T47D (cell line): ENCODE measurements around the gene MYH1.
"Not testable (repeated sequence)": the region's sequence is repeated elsewhere in the genome, so short reads cannot be mapped to it uniquely, and the experiment has no call there.

Source experiments
- DNase-seq, 2 experiments: peaks; one replicate each; pipeline versions ENCODE4 v3.0.0 to v3.0.0-alpha.2; 2011 to 2012; ENCODE audit warnings: low read depth in 1 of 2, low spot score in 1 of 2
- JUND ChIP-seq: IDR thresholded peaks from 2 replicates; pipeline ENCODE4 v1.6.1; 2012; ENCODE audit warnings: low read depth
- in situ Hi-C: cut with HindIII; loops from 2 replicates; pipeline ENCODE4 v1.10.0; 2016; ENCODE audit warnings: low sequenced_read_pairs, low pct_unique_long_range_greater_than_20kb

The MYH1 gene

DNA sequence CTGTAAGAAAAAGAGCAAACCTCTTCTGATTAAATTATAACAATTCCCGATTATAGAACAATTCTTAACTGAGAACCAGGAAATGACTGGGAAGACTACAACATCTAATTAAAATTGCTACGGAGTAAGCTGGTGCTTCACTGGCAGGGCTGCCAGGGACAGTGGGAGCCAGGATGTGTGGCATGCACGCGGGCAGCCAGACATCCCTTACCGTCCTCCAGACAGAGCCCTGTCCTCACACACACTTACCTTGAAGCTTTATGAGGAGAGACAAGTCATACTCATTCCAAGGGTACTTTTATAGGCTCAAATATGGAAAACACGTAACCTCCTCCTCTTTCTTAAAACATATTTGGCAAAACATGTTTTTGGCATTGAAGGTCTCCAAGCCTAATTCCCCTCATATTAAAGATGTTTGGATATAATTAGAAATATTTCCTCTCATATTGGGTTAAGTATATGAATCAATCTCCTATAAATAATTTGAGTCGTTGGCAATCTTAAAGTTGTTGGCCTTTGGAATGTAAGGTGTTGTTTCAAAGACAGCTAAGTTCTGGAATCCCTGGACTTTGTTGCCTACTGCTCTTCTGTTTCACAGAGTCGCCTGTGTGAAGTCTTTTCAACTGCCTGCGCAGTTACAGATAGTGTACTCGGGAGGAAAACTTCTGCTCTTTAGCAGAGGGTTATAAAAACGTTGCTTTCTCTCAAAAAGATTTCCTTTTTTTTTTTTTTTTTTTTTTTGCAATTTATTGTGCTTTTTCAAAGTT, at the start of gene MYH1:
MYH1 (minus strand) TSS at position 272 of the 767 bp plus-strand sequence. CDS start 1,900 bp downstream, outside the sequence.
- DNase-seq = no peak
- no peak for TF ChIP-seq JUND
- in situ Hi-C loops = no loop called here

DNA sequence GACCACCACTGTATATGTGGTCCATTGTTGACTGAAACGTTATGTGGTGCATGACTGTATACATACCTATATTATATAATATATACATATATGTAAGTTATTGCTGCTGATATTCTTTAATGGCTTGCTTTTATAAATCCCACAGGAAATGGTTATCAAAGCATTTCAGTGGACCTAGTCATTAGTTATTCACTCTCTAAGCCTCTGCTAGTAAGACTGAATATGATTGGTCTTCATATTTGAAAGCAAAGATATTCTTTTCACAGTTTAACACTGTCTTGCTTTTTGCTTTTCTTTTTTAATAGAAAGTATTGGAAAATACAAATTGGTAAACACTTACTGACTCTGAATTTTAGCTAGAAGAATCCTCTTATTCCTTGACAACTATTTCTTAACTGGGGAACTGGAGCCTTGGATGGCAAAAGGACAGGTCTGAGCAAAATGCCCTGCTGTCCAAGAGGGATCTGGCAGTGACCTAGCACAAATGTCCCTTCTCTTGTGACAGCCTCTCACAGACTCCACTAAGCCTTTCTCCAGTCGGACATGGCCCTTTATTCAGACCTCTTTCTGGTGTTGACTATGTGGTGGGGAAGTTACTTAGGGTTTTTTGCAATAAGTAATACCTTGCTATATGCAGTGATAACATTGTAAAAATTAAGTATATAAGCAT, 45.8 kb upstream of the MYH1 start:
- in situ Hi-C loops = no loop called here
- no peak for DNase-seq
- TF ChIP-seq JUND = no peak

DNA sequence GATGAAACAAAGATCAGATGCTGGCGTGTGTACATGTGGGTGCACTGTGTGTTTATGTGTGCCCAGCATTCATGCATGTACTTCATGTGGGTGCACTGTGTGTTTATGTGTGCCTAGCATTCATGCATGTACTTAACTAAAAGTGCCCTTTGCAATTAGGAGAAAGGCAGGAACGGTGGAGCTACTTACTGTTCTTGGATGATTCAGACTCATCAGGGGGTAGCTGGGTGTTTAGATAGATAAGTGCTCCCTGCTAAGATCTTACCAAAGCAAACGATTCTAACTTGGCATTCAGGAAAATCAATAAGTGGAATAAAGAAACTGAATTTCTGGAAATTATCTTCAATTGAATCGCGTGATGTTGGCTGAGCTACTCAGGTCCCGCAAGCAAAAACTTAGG, 39.7 kb upstream of the MYH1 start:
- no peak for DNase-seq
- in situ Hi-C loops = no loop called here
- no peak for TF ChIP-seq JUND

- no peak for DNase-seq
- no peak for TF ChIP-seq JUND
- in situ Hi-C loops = no loop called here
These were observed 39.1 kb upstream of the MYH1 start for GRCh38 chr17:10557422-10557821.

- no peak for TF ChIP-seq JUND
- DNase-seq = no peak
- in situ Hi-C loops = no loop called here
These were observed 38.1 kb upstream of the MYH1 start for GRCh38 chr17:10556301-10557005.

DNA sequence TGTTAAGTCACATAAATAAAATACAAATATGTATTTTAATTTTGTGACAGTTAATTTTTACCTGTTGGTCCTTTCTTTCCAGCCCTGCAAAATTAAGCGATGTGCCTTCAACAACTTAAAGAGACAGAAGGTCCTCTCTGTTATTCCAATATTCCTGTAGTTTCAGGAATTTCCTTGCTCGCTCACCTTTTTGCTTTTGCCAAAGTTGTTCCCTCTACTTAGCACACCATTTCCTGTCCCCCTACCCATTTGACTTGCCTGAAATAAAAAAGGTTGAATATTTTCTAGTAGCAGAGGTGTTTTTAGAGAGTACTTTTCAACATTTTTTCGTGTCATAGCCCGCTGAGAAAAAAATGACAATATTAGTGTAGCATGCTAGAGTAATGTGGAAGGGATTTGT, 31.7 kb upstream of the MYH1 start:
- TF ChIP-seq JUND = no peak
- in situ Hi-C loops = no loop called here

GRCh38 chr17:10549096-10549842, 30.9 kb upstream of the MYH1 start, which contains the start of gene MYH2:
TSS of gene MYH2 (minus strand) at chr17:10549658. CDS start at chr17:10547920, 1,738 bp downstream.
- no peak for TF ChIP-seq JUND
- in situ Hi-C loops = no loop called here
- no peak for DNase-seq

More for the DNA sequence above, 31.7 kb upstream of the MYH1 start:
- DNase-seq = no peak

DNA sequence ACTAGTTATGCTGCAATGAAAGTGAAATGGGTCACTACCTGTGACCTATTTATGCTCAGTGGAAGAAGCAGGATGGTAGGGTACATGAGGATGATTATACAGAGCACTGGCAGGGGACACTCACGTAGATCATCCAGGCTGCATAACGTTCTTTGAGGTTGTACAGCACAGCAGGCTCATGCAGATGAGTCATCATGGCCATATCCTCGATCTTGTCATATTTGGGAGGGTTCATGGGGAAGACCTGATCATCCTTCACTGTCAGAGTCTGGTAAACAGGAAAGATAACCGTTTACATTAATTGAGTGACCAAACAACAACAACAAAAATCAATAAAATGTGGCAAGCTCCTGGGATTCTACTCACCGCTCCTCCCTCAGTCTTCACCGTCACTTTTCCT, 29.0 kb upstream of the MYH1 start:
- DNase-seq = no peak
- no peak for TF ChIP-seq JUND
- in situ Hi-C loops = no loop called here

DNA sequence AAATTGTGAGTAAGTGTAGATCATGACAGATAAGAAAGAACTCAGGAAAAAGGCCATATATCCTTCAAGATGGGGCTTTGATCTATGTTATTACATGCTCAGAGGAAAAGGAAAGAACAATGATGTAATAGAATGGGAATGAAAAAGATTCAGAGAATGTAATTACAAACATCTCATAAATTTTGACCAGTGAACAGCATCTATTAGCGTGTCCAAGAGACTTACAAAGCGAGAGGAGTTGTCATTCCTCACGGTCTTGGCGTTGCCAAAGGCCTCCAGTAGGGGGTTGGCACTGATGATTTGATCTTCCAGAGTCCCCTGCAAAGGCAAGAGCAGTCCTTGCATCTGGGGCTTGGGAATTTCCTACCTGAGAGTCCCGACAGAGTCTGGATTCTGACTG, 25.1 kb upstream of the MYH1 start:
- in situ Hi-C loops, DNase-seq: not testable (repeated sequence)

DNA sequence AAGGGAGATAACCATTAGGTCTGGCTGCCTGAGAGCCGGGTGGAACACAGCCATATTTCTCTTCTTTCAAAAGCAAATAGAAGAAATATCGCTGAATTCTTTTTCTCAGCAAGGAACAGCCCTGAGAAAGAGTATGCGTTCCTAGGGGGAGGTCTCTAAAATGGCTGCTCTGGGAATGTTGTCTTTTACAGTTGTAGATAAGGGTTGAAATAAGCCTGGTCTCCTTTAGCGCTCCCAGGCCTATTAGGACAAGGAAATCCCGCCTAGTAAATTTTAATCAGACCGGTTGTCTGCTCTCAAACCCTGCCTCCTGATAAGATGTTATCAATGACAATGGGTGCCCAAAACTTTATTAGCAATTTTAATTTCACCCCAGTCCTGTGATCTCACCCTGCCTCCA, 22.8 kb upstream of the MYH1 start:
- DNase-seq, in situ Hi-C loops: not testable (repeated sequence)

GRCh38 chr17:10532026-10532425, 13.7 kb upstream of the MYH1 start:
- DNase-seq = no peak
- TF ChIP-seq JUND = no peak
- in situ Hi-C loops = no loop called here

DNA sequence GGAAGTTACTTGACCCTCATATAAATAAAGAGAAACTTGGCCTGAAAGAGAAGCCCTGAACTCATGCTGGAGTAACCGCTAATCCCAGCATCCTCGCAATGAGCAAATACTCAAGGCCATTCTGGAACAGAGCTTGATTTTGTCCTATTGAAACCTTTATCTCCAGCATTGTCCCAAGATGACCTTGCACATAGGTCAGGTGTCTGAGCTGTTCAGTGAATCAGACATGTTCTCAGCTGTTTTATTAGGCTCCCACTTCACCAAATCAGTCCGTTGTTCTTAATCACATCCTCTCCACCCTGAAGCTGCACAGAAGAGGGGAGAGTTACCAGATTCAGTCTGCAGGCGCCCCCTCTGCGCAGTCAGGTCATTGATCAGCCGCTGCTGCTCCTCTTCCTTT, 9.1 kb upstream of the MYH1 start:
- TF ChIP-seq JUND = no peak
- no peak for DNase-seq
- in situ Hi-C loops = no loop called here
